HFFc6 (cell line): ENCODE data around the gene YBEY. TPM values are rescaled to one million over a fixed set of nuclear protein-coding genes. Genes with fewer than 3 reads are reported as not detected.
A peak's percentile ranks its signal among the peaks of the same experiment; 100 is the strongest.

Source experiments
- DNase-seq: peaks from one replicate; pipeline ENCODE4 v3.0.0-alpha.2; 2018
- H3K27ac Mint-ChIP-seq: 2 replicates; pipeline ENCODE4 v1.8.0; 2020; ENCODE audit warnings: mild to moderate bottlenecking, mixed read lengths
- H3K27me3 Mint-ChIP-seq: 2 replicates; pipeline ENCODE4 v1.8.0; 2021; ENCODE audit warnings: mild to moderate bottlenecking, moderate library complexity, mixed read lengths; ENCODE audit not compliant: insufficient read depth
- H3K36me3 Mint-ChIP-seq: 2 replicates; pipeline ENCODE4 v1.8.0; 2021; ENCODE audit warnings: low read depth, mixed read lengths
- H3K4me1 Mint-ChIP-seq: 2 replicates; pipeline ENCODE4 v1.8.0; 2020; ENCODE audit warnings: low read depth, mixed read lengths
- H3K4me3 Mint-ChIP-seq: 2 replicates; pipeline ENCODE4 v1.8.0; 2020; ENCODE audit warnings: mild to moderate bottlenecking, moderate library complexity, mixed read lengths
- H3K9me3 Mint-ChIP-seq: 2 replicates; pipeline ENCODE4 v1.8.0; 2020; ENCODE audit warnings: mild to moderate bottlenecking, mixed read lengths
- CTCF ChIP-seq: fragments of 200-600 bp; sonication (generic); IDR thresholded peaks from 2 replicates; pipeline ENCODE4 v1.5.0; 2021; ENCODE audit warnings: antibody characterized with exemption, mild to moderate bottlenecking
- total RNA-seq, 6 experiments: library from RNA; stranded (reverse); fragmentation: NEBNext Ultra II Directional; extraction: Animal tissue kit (Norgen Biotek cat#: 25700); gene quantifications; 2 replicates in 1 of 6; 3 replicates in 5 of 6; pipeline ENCODE4 v1.2.3, GENCODE V29; 2021

The YBEY gene
- total RNA-seq, 6 experiments from 2014 or later, result 12.5 to 16.0 (median 15.5) TPM

GRCh38 chr21:46248422-46248782 lies 37.7 kb upstream of the YBEY start:
- Mint-ChIP-seq H3K36me3 (peaks cover 39% of the 10 kb centered on the region), H3K4me3 (no peak overlapping the region), H3K4me1 (peaks cover 6% of the 10 kb centered on the region; the same call in 1 of the 2 replicates)

GRCh38 chr21:46248827-46249226 lies 37.3 kb upstream of the YBEY start:
- no peak for TF ChIP-seq CTCF
- Mint-ChIP-seq H3K27me3 (no peaks in the 10 kb centered on the region; the same call in 1 of the 2 replicates), H3K4me1 (peaks cover 6% of the 10 kb centered on the region; the same call in 1 of the 2 replicates), H3K27ac (no peak overlapping the region), H3K4me3 (no peak overlapping the region), H3K9me3 (no peaks in the 10 kb centered on the region), H3K36me3 (peaks cover 41% of the 10 kb centered on the region)
- no peak for DNase-seq

More at GRCh38 chr21:46248422-46248782, 37.7 kb upstream of the YBEY start:
- Mint-ChIP-seq H3K9me3 (no peaks in the 10 kb centered on the region), H3K27me3 (no peaks in the 10 kb centered on the region; the same call in 1 of the 2 replicates), H3K27ac (no peak overlapping the region)
- no peak for TF ChIP-seq CTCF
- DNase-seq, result no peak

GRCh38 chr21:46250146-46250725 lies 35.9 kb upstream of the YBEY start:
- no peak for TF ChIP-seq CTCF
- Mint-ChIP-seq H3K4me3 (no peak overlapping the region), H3K27ac (peak overlapping the region; percentile 6; the same call in 1 of the 2 replicates), H3K27me3 (no peaks in the 10 kb centered on the region; the same call in 1 of the 2 replicates), H3K4me1 (peaks cover 6% of the 10 kb centered on the region; the same call in 1 of the 2 replicates), H3K9me3 (no peaks in the 10 kb centered on the region), H3K36me3 (peaks cover 55% of the 10 kb centered on the region)
- no peak for DNase-seq

GRCh38 chr21:46252840-46253239 lies 33.3 kb upstream of the YBEY start:
- no peaks in the 10 kb centered on the region for H3K9me3 Mint-ChIP-seq
- no peak overlapping the region for H3K4me3 Mint-ChIP-seq
- no peak overlapping the region for H3K27ac Mint-ChIP-seq
- TF ChIP-seq CTCF, result no peak
- H3K4me1 Mint-ChIP-seq, result peaks cover 6% of the 10 kb centered on the region; the same call in 1 of the 2 replicates
- no peak for DNase-seq
- no peaks in the 10 kb centered on the region; the same call in 1 of the 2 replicates for H3K27me3 Mint-ChIP-seq
- H3K36me3 Mint-ChIP-seq, result peaks cover 54% of the 10 kb centered on the region

- Mint-ChIP-seq H3K4me3 (no peak overlapping the region), H3K27me3 (no peaks in the 10 kb centered on the region; the same call in 1 of the 2 replicates), H3K27ac (peak overlapping the region; percentile 10; the same call in 1 of the 2 replicates), H3K9me3 (no peaks in the 10 kb centered on the region), H3K36me3 (peaks cover 55% of the 10 kb centered on the region), H3K4me1 (peaks cover 6% of the 10 kb centered on the region; the same call in 1 of the 2 replicates)
- no peak for TF ChIP-seq CTCF
- DNase-seq, result no peak
Observed at GRCh38 chr21:46253610-46254124, 32.5 kb upstream of the YBEY start.
